Measurements from ENCODE around the gene B4GAT1.

- no peak for TF ChIP-seq TAF1 (IDR thresholded peaks at IDR 0.05; ENCODE audit: low read depth)
- peak; percentile 73 for TF ChIP-seq POLR2AphosphoS5 (IDR thresholded peaks at IDR 0.05)
- no peak for TF ChIP-seq EZH2 (IDR thresholded peaks at IDR 0.05; ENCODE audit: borderline replicate concordance, insufficient read depth, low read length, poor library complexity, severe bottlenecking)
- TF ChIP-seq CTCF (IDR thresholded peaks at IDR 0.05; ENCODE audit: poor library complexity, severe bottlenecking): peak; percentile 56
Measured at GRCh38 chr11:66344550-66345315, 2.7 kb downstream of the B4GAT1 start, which contains the start of gene BRMS1.

All from neural cell (in vitro differentiated cells).